GM12878 (cell line): Measurements from ENCODE around the gene FETUB. TPM values are rescaled to one million over a fixed set of nuclear protein-coding genes. Genes with fewer than 3 reads are reported as not detected.

Experiments used
- ATAC-seq: fragments of 200-7000 bp; cut with Tn5 transposase; 3 replicates; pipeline ENCODE4 v1.9.1; 2020; ENCODE audit warnings: mild to moderate bottlenecking, moderate library complexity
- BruUV-seq: library from RNA; stranded (reverse); fragments of 400-500 nt; replicated peaks from 2 replicates; lab custom pipeline; 2021; lab: Mats Ljungman, UMichigan
- CTCF ChIA-PET: fragments of 300-600 bp; sonication (Branson Sonifier 250); formaldehyde crosslinking; extraction: SDS; loops from one replicate; lab custom pipeline; 2021; ENCODE audit warnings: inconsistent platforms; lab: Yijun Ruan, JAX
- POLR2A ChIA-PET: fragments of 350-600 bp; formaldehyde crosslinking; extraction: SDS; loops from one replicate; lab custom pipeline; 2021; ENCODE audit warnings: inconsistent platforms; lab: Charles Lee
- RAD21 ChIA-PET: fragments of 300-600 bp; sonication (Branson Sonifier 250); formaldehyde crosslinking; loops from one replicate; lab custom pipeline; 2023; ENCODE audit warnings: antibody characterized with exemption; ENCODE audit not compliant: unreplicated experiment; lab: Charles Lee
- SMC1A ChIA-PET: fragments of 300-600 bp; sonication (Branson Sonifier 250); formaldehyde crosslinking; loops from one replicate; lab custom pipeline; 2023; ENCODE audit not compliant: unreplicated experiment, uncharacterized antibody; lab: Charles Lee
- DNase-seq: peaks from one replicate; pipeline ENCODE4 v3.0.0-alpha.2; 2011; ENCODE audit warnings: low read depth, low spot score
- FAIRE-seq: peaks from 3 replicates; lab custom pipeline; 2011; peaks lifted over from hg19 to GRCh38; lab: Jason Lieb, UNC
- H2AFZ ChIP-seq: 2 replicates; pipeline ENCODE4 v1.6.0; 2011; ENCODE audit warnings: low read depth, low read length, control low read depth; ENCODE audit not compliant: control insufficient read depth
- H3K27ac ChIP-seq: 2 replicates; pipeline ENCODE4 v1.5.1; 2011; ENCODE audit warnings: control low read depth; ENCODE audit not compliant: control insufficient read depth, insufficient read depth
- H3K27me3 ChIP-seq, 2 experiments: replicated peaks in 1 of 2; 2 replicates each; pipeline versions ENCODE4 v1.6.0 to v1.6.1; 2011; ENCODE audit warnings: low read length in 1 of 2; ENCODE audit not compliant: control insufficient read depth in 2 of 2, insufficient read depth in 2 of 2
- H3K36me3 ChIP-seq, 2 experiments: 2 replicates each; pipeline ENCODE4 v1.5.1; 2011; ENCODE audit warnings: low read length in 1 of 2; ENCODE audit not compliant: control insufficient read depth in 2 of 2, insufficient read depth in 2 of 2
- H3K4me1 ChIP-seq: 2 replicates; pipeline ENCODE4 v1.6.1; 2011; ENCODE audit warnings: mild to moderate bottlenecking, low read length, moderate library complexity, mixed read lengths; ENCODE audit not compliant: control insufficient read depth, insufficient read depth
- H3K4me2 ChIP-seq: 2 replicates; pipeline ENCODE4 v1.6.0; 2011; ENCODE audit warnings: control low read depth; ENCODE audit not compliant: control insufficient read depth, insufficient read depth
- H3K4me3 ChIP-seq: fragments of 200-600 bp; sonication (generic); 2 replicates; pipeline ENCODE4 v1.5.1; 2016
- H3K79me2 ChIP-seq: 2 replicates; pipeline ENCODE4 v1.6.0; 2011; ENCODE audit warnings: low read length; ENCODE audit not compliant: control insufficient read depth, insufficient read depth
- H3K9ac ChIP-seq: 2 replicates; pipeline ENCODE4 v1.8.0; 2011; ENCODE audit warnings: low read length, control low read depth, mixed read lengths; ENCODE audit not compliant: control insufficient read depth, insufficient read depth
- H3K9me3 ChIP-seq: replicated peaks from 3 replicates; pipeline ENCODE4 v1.5.1; 2011; ENCODE audit warnings: mild to moderate bottlenecking, low read length; ENCODE audit not compliant: control insufficient read depth, insufficient read depth
- H4K20me1 ChIP-seq: 2 replicates; pipeline ENCODE4 v1.6.0; 2011; ENCODE audit not compliant: control insufficient read depth, insufficient read depth
- ASH2L ChIP-seq: fragments of 300-600, 200-600 bp; sonication (generic); IDR thresholded peaks from 2 replicates; pipeline ENCODE4 v1.6.1; 2017; ENCODE audit warnings: low read depth, mild to moderate bottlenecking, borderline replicate concordance
- E2F8 ChIP-seq: fragments of 450-650 bp; IDR thresholded peaks from 2 replicates; pipeline ENCODE4 v1.6.1; 2018; ENCODE audit warnings: mild to moderate bottlenecking, low read depth, moderate library complexity; ENCODE audit not compliant: partially characterized antibody
- ETV6 ChIP-seq, 2 experiments: fragments of 450-650 bp in 1 of 2; IDR thresholded peaks in 1 of 2; conservative IDR thresholded peaks in 1 of 2; 2 replicates each; pipeline ENCODE4 v1.6.1; 2014; ENCODE audit warnings: antibody characterized with exemption in 1 of 2, borderline replicate concordance in 1 of 2, low read depth in 1 of 2, mild to moderate bottlenecking in 1 of 2, moderate library complexity in 1 of 2
- FOS ChIP-seq: IDR thresholded peaks from 3 replicates; pipeline ENCODE4 v1.6.1; 2011; ENCODE audit warnings: borderline replicate concordance; ENCODE audit not compliant: insufficient read length; ENCODE audit errors: extremely low read depth
- IRF3 ChIP-seq: fragments of 450-650 bp; IDR thresholded peaks from 2 replicates; pipeline ENCODE4 v1.6.1; 2014; ENCODE audit warnings: mild to moderate bottlenecking
- RCOR1 ChIP-seq: conservative IDR thresholded peaks from 2 replicates; pipeline ENCODE4 v1.6.1; 2012; ENCODE audit warnings: low read depth, low read length, improper control_type of control experiment
- SIN3A ChIP-seq: IDR thresholded peaks from 2 replicates; pipeline ENCODE4 v1.6.1; 2012; ENCODE audit warnings: low read depth, low read length, improper control_type of control experiment
- TARDBP ChIP-seq: IDR thresholded peaks from 2 replicates; pipeline ENCODE4 v1.6.1; 2016; ENCODE audit warnings: borderline replicate concordance
- YY1 ChIP-seq: IDR thresholded peaks from 2 replicates; pipeline ENCODE4 v1.6.1; 2011; ENCODE audit warnings: low read depth, mild to moderate bottlenecking, low read length
- ZSCAN29 ChIP-seq: fragments of 450-650 bp; IDR thresholded peaks from 2 replicates; pipeline ENCODE4 v1.6.1; 2017; ENCODE audit warnings: mild to moderate bottlenecking, moderate library complexity
- ZZZ3 ChIP-seq: IDR thresholded peaks from 2 replicates; pipeline ENCODE4 v1.6.1; 2011; ENCODE audit warnings: low read depth; ENCODE audit not compliant: control insufficient read depth, insufficient read length
- WGBS: methylation state at CpG from one replicate; pipeline ENCODE4 v1.1.6; 2016; ENCODE audit warnings: low lambda C conversion rate; ENCODE audit not compliant: insufficient replicate concordance, insufficient coverage; ENCODE audit errors: missing lambda C conversion rate; 5-methylcytosine and 5-hydroxymethylcytosine counted together
- in situ Hi-C: fragments of 300-500 bp; cut with MboI; formaldehyde crosslinking; loops from 9 replicates; pipeline ENCODE4 v1.14.3; 2018; ENCODE audit warnings: mixed read lengths
- intact Hi-C: fragments of 100-400 bp; cut with micrococcal nuclease; formaldehyde crosslinking; loops from one replicate; pipeline ENCODE4 v1.14.2; 2022; ENCODE audit not compliant: unreplicated experiment
- polyA plus RNA-seq, 11 experiments: library from polyadenylated mRNA; depleted of rRNA in 4 of 11; unstranded in 6 of 11; stranded (reverse) in 5 of 11; fragments of >200 nt; fragmentation: Nextera tagmentation in 4 of 11; fragmentation: Illumina TruSeq in 1 of 11; extraction: Ambion mirVana in 4 of 11; extraction: Trizol in 1 of 11; gene quantifications; 1 replicate in 1 of 11; 2 replicates in 10 of 11; pipeline versions ENCODE4 v1.2.1 to v1.2.3, GENCODE V29; 2011 to 2016; ENCODE audit warnings: inconsistent platforms in 2 of 11, missing spikeins in 2 of 11, low read depth in 1 of 11
- total RNA-seq, 4 experiments: library from RNA; depleted of rRNA in 3 of 4; stranded (reverse); fragments of >200 nt in 3 of 4; fragmentation: Illumina TruSeq in 1 of 4; extraction: Trizol in 1 of 4; gene quantifications; 2 replicates each; pipeline versions ENCODE4 v1.2.1 to v1.2.3, GENCODE V29; 2013 to 2021

Gene FETUB
- total and polyA plus RNA-seq, 10 of the 15 experiments (the other 5 are each of a cell fraction or from before 2014, with no cell fraction given) = not detected

GRCh38 chr3:186665625-186666188 lies 25.5 kb downstream of the FETUB start, which contains the start of gene HRG:
Gene HRG (plus strand): TSS chr3:186666014. CDS start chr3:186666032, 18 bp downstream.
- RAD21 ChIA-PET = no interaction called here
- TF ChIP-seq SIN3A = no peak
- TF ChIP-seq IRF3 = no peak
- no peak for TF ChIP-seq FOS
- TF ChIP-seq, all 136 proteins: peak for 0
- intact Hi-C loops = no loop called here
- Histone ChIP-seq H3K36me3 (no peaks in the 10 kb centered on the region), H3K9ac (no peak within 1 kb of the TSS), H3K27ac (no peak within 1 kb of the TSS), H3K4me1 (no peaks in the 10 kb centered on the region), H3K27me3 (peaks cover 0 to 2% of the 10 kb centered on the region in 2 experiments; a peak in 2 of 4 replicates), H3K4me3 (no peak within 1 kb of the TSS), H4K20me1 (no peaks in the 10 kb centered on the region), H2AFZ (no peak within 1 kb of the TSS), H3K9me3 (no peaks in the 10 kb centered on the region), H3K79me2 (no peaks in the 10 kb centered on the region), H3K4me2 (no peak within 1 kb of the TSS)
- ChIA-PET SMC1A (no interaction called here), CTCF (no interaction called here), POLR2A (no interaction called here)
- no TSS peak for BruUV-seq
- in situ Hi-C loops = no loop called here
- FAIRE-seq (no peak), DNase-seq (no peak), ATAC-seq (no peak)
- WGBS = 75% methylated on average over 8 of the region's 8 CpGs

DNA sequence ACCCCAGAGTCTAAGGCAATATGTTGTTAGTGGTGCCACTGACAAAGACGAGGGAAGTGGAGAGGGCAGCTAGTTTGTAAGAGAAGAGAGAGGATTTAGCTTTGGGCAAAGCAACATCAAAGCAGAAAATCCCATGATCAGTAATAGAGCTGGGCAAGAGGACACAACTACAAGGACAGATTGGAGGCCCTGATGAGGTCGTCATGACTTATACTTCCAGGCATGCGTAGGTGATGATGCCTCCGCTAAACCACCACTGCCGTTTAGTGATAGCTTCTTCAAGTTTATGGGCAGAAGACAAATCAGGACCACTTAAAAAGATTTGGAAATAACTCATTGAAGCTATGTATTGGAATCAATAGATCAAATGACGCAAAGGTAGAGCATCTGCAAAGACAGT lies 28.2 kb downstream of the FETUB start:
- no peak overlapping the region for H2AFZ ChIP-seq
- DNase-seq (no peak), ATAC-seq (no peak), FAIRE-seq (no peak)
- ChIA-PET POLR2A (no interaction called here), CTCF (interaction anchor here (1.3 kb wide), 1 partner anchor 153 kb away, joined by 3 read pairs; no protein-coding TSS in a partner anchor), SMC1A (interaction anchor here (1.0 kb wide), 1 partner anchor 25 kb away, joined by 3 read pairs; no protein-coding TSS in a partner anchor), RAD21 (no interaction called here)
- peaks cover 0 to 2% of the 10 kb centered on the region in 2 experiments; a peak in 2 of 4 replicates for H3K27me3 ChIP-seq
- no peak overlapping the region for H3K4me3 ChIP-seq
- no peak overlapping the region for H3K27ac ChIP-seq
- no peaks in the 10 kb centered on the region; the same call in 1 of the 2 replicates for H4K20me1 ChIP-seq
- in situ Hi-C loops (no loop called here), intact Hi-C loops (no loop called here)
- no TSS peak for BruUV-seq
- no peak overlapping the region for H3K4me2 ChIP-seq
- H3K4me1 ChIP-seq = no peaks in the 10 kb centered on the region
- 67% methylated on average over 6 of the region's 6 CpGs for WGBS
- no peaks in the 10 kb centered on the region for H3K9me3 ChIP-seq
- no peak overlapping the region for H3K9ac ChIP-seq
- H3K79me2 ChIP-seq = no peaks in the 10 kb centered on the region
- no peaks in the 10 kb centered on the region for H3K36me3 ChIP-seq
- TF ChIP-seq TARDBP (no peak), ETV6 (conservative IDR thresholded peaks at IDR 0.05 in 1 of 2, IDR thresholded peaks at IDR 0.05 in 1 of 2; ENCODE audit: borderline replicate concordance in 1 of 2, low read depth in 1 of 2) (no peak), YY1 (no peak), ZSCAN29 (no peak), ASH2L (no peak), E2F8 (no peak), RCOR1 (no peak), ZZZ3 (no peak)
